AG04449 (cell line): ENCODE measurements around the gene LRBA.

Experiments used
- CTCF ChIA-PET: fragments of 350-600 bp; formaldehyde crosslinking; extraction: SDS; loops from one replicate; lab custom pipeline; 2021; ENCODE audit warnings: antibody characterized with exemption; lab: Yijun Ruan, JAX
- POLR2A ChIA-PET: fragments of 400-600, 350-600 bp; formaldehyde crosslinking; extraction: SDS; loops from one replicate; lab custom pipeline; 2020; ENCODE audit warnings: antibody characterized with exemption, inconsistent platforms; lab: Yijun Ruan, JAX
- DNase-seq: peaks from one replicate; pipeline ENCODE4 v3.0.0-alpha.2; 2010; ENCODE audit warnings: low read depth, low spot score
- H3K4me3 ChIP-seq: 2 replicates; pipeline ENCODE4 v1.5.1; 2011; ENCODE audit warnings: low read depth, mild to moderate bottlenecking, control low read depth, low read length
- CTCF ChIP-seq: IDR thresholded peaks from one replicate; pipeline ENCODE4 v1.5.1; 2011; ENCODE audit warnings: mild to moderate bottlenecking, moderate library complexity, low read length, control low read depth, inconsistent platforms; ENCODE audit not compliant: insufficient read depth; ENCODE audit errors: missing control alignments

LRBA gene

GRCh38 chr4:150875367-150875766, 139.7 kb downstream of the LRBA start:
- no peak for TF ChIP-seq CTCF
- ChIA-PET CTCF (interaction anchor here (2.7 kb wide), 1 partner anchor 8 kb away, joined by 12 read pairs; no protein-coding TSS in a partner anchor), POLR2A (no interaction called here)
- no peak overlapping the region for H3K4me3 ChIP-seq
- no peak for DNase-seq

GRCh38 chr4:150874338-150875226, 140.5 kb downstream of the LRBA start:
- ChIA-PET CTCF (interaction anchor here (0.9 to 2.7 kb wide), 2 partner anchors 7 to 16 kb away, joined by 3 to 12 read pairs; no protein-coding TSS in a partner anchor), POLR2A (no interaction called here)
- no peak overlapping the region for H3K4me3 ChIP-seq
- TF ChIP-seq CTCF: no peak
- DNase-seq: no peak

- peak; percentile 14 for DNase-seq
- no peak overlapping the region for H3K4me3 ChIP-seq
- POLR2A ChIA-PET: no interaction called here
- TF ChIP-seq CTCF: peak; percentile 20
- CTCF ChIA-PET: interaction anchor here (0.6 to 8.3 kb wide), 72 partner anchors 9 to 1055 kb away, joined by 3 to 244 read pairs (median 4); no protein-coding TSS in a partner anchor
Observed at GRCh38 chr4:150867148-150867547, 147.9 kb downstream of the LRBA start.

- ChIA-PET POLR2A (no interaction called here), CTCF (interaction anchor here (1.0 to 8.3 kb wide), 3 partner anchors 8 to 563 kb away, joined by 3 to 244 read pairs (median 4); no protein-coding TSS in a partner anchor)
- DNase-seq: no peak
- H3K4me3 ChIP-seq: no peak overlapping the region
- TF ChIP-seq CTCF: no peak
Observed at GRCh38 chr4:150863456-150863855, 151.6 kb downstream of the LRBA start.

GRCh38 chr4:150862829-150863228, 152.3 kb downstream of the LRBA start:
- ChIA-PET POLR2A (no interaction called here), CTCF (interaction anchor here (1.0 to 8.3 kb wide), 3 partner anchors 9 to 563 kb away, joined by 3 to 244 read pairs (median 4); no protein-coding TSS in a partner anchor)
- no peak for TF ChIP-seq CTCF
- H3K4me3 ChIP-seq: no peak overlapping the region
- no peak for DNase-seq

- DNase-seq: no peak
- H3K4me3 ChIP-seq: no peak overlapping the region
- ChIA-PET POLR2A (no interaction called here), CTCF (no interaction called here)
- TF ChIP-seq CTCF: no peak
Observed at GRCh38 chr4:150859453-150859852, 155.6 kb downstream of the LRBA start.
